ENCODE results near the gene C1orf198. TPM values are rescaled to one million over a fixed set of nuclear protein-coding genes. Genes with fewer than 3 reads are reported as not detected.
A peak's percentile ranks its signal among the peaks of the same experiment; 100 is the strongest.

C1orf198 gene
- total and polyA plus RNA-seq, 4 experiments from 2014 or later = 4.2 to 5.0 (median 4.6) TPM

GRCh38 chr1:230892018-230892491 lies 23.7 kb upstream of the C1orf198 start:
- no peak overlapping the region for H3K27ac Mint-ChIP-seq
- H3K27me3 Mint-ChIP-seq = peaks cover 5 to 18% of the 10 kb centered on the region in 2 donors
- Histone ChIP-seq H3K4me3 (ENCODE audit: low read length in 2 of 2) (no peak overlapping the region), H3K9me3 (ENCODE audit: control insufficient read depth in 1 of 2, low read length in 2 of 2) (no peaks in the 10 kb centered on the region), H3K4me1 (ENCODE audit: insufficient read depth, low read length) (no peaks in the 10 kb centered on the region), H3K27ac (ENCODE audit: low read depth, low read length) (no peak overlapping the region), H3K27me3 (ENCODE audit: insufficient read depth, low read length) (no peaks in the 10 kb centered on the region), H3K36me3 (ENCODE audit: insufficient read depth, low read length) (no peaks in the 10 kb centered on the region)
- ChIA-PET CTCF (ENCODE audit: partially characterized antibody) (no interaction called here), POLR2A (ENCODE audit: partially characterized antibody) (no interaction called here)
- intact Hi-C loops (cut with micrococcal nuclease) = no loop called here
- no peak for DNase-seq
- H3K4me1 Mint-ChIP-seq = no peaks in the 10 kb centered on the region
- H3K4me3 Mint-ChIP-seq = no peak overlapping the region
- H3K9me3 Mint-ChIP-seq = no peaks in the 10 kb centered on the region
- no peaks in the 10 kb centered on the region for H3K36me3 Mint-ChIP-seq

DNA sequence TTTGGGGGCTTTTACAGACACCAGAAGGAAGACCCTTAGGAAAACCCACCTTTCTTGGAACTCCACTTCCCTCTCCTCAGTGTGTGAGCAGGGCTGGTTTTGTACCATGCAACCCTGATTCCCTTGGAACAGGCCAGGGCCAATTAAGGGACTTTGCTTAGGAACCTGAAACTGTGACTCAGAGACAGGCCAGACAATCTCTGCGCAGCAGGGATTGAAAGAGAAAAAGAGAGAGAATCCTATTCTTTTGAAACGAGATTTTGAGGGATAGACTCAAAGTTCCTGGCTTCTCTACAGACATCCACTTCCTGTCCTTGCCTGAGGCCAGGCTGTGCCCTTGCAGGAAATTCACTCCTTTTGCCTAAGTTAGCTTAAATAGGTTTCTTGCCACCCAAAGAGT lies 23.1 kb upstream of the C1orf198 start:
- Histone ChIP-seq H3K27ac (ENCODE audit: low read depth, low read length) (no peak overlapping the region), H3K36me3 (ENCODE audit: insufficient read depth, low read length) (no peaks in the 10 kb centered on the region), H3K4me1 (ENCODE audit: insufficient read depth, low read length) (no peaks in the 10 kb centered on the region), H3K9me3 (ENCODE audit: control insufficient read depth in 1 of 2, low read length in 2 of 2) (no peaks in the 10 kb centered on the region), H3K27me3 (ENCODE audit: insufficient read depth, low read length) (no peaks in the 10 kb centered on the region), H3K4me3 (ENCODE audit: low read length in 2 of 2) (no peak overlapping the region)
- no peak overlapping the region for H3K4me3 Mint-ChIP-seq
- no peaks in the 10 kb centered on the region for H3K9me3 Mint-ChIP-seq
- peaks cover 5 to 18% of the 10 kb centered on the region in 2 donors for H3K27me3 Mint-ChIP-seq
- ChIA-PET CTCF (ENCODE audit: partially characterized antibody) (no interaction called here), POLR2A (ENCODE audit: partially characterized antibody) (no interaction called here)
- H3K36me3 Mint-ChIP-seq = no peaks in the 10 kb centered on the region
- H3K4me1 Mint-ChIP-seq = no peaks in the 10 kb centered on the region
- no peak for DNase-seq
- intact Hi-C loops (cut with micrococcal nuclease) = no loop called here
- no peak overlapping the region for H3K27ac Mint-ChIP-seq

- H3K36me3 ChIP-seq (ENCODE audit: insufficient read depth, low read length) = no peaks in the 10 kb centered on the region
- no peak overlapping the region for H3K27ac ChIP-seq (ENCODE audit: low read depth, low read length)
- no peaks in the 10 kb centered on the region for H3K9me3 ChIP-seq (ENCODE audit: control insufficient read depth in 1 of 2, low read length in 2 of 2)
- Mint-ChIP-seq H3K9me3 (peaks cover 0 to 20% (median 11%) of the 10 kb centered on the region in 8 donors), H3K27ac (no peak overlapping the region), H3K4me1 (no peaks in the 10 kb centered on the region), H3K4me3 (no peak overlapping the region), H3K27me3 (peaks cover 35 to 52% of the 10 kb centered on the region in 2 donors), H3K36me3 (peaks cover 0 to 6% of the 10 kb centered on the region in 2 donors)
- H3K4me3 ChIP-seq (ENCODE audit: low read length in 2 of 2) = no peak overlapping the region
- POLR2A ChIA-PET (ENCODE audit: partially characterized antibody) = no interaction called here
- CTCF ChIA-PET (ENCODE audit: partially characterized antibody) = no interaction called here
- intact Hi-C loops (cut with micrococcal nuclease) = no loop called here
- no peak for DNase-seq
- H3K4me1 ChIP-seq (ENCODE audit: insufficient read depth, low read length) = no peaks in the 10 kb centered on the region
- peaks cover 14% of the 10 kb centered on the region for H3K27me3 ChIP-seq (ENCODE audit: insufficient read depth, low read length)
These were observed 16.3 kb upstream of the C1orf198 start for GRCh38 chr1:230884646-230885045.

GRCh38 chr1:230883967-230884366 lies 15.6 kb upstream of the C1orf198 start:
- Histone ChIP-seq H3K4me3 (ENCODE audit: low read length in 2 of 2) (no peak overlapping the region), H3K27me3 (ENCODE audit: insufficient read depth, low read length) (peaks cover 14% of the 10 kb centered on the region), H3K9me3 (ENCODE audit: control insufficient read depth in 1 of 2, low read length in 2 of 2) (no peaks in the 10 kb centered on the region), H3K36me3 (ENCODE audit: insufficient read depth, low read length) (no peaks in the 10 kb centered on the region), H3K27ac (ENCODE audit: low read depth, low read length) (no peak overlapping the region), H3K4me1 (ENCODE audit: insufficient read depth, low read length) (no peaks in the 10 kb centered on the region)
- no peak for DNase-seq
- Mint-ChIP-seq H3K4me1 (no peaks in the 10 kb centered on the region), H3K4me3 (no peak overlapping the region), H3K36me3 (peaks cover 0 to 6% of the 10 kb centered on the region in 2 donors), H3K27me3 (peaks cover 35 to 48% of the 10 kb centered on the region in 2 donors), H3K9me3 (peaks cover 0 to 20% (median 11%) of the 10 kb centered on the region in 8 donors), H3K27ac (no peak overlapping the region)
- ChIA-PET CTCF (ENCODE audit: partially characterized antibody) (no interaction called here), POLR2A (ENCODE audit: partially characterized antibody) (no interaction called here)
- intact Hi-C loops (cut with micrococcal nuclease) = no loop called here

GRCh38 chr1:230879778-230880177 lies 11.5 kb upstream of the C1orf198 start:
- peaks cover 14% of the 10 kb centered on the region for H3K27me3 ChIP-seq (ENCODE audit: insufficient read depth, low read length)
- peaks cover 0 to 12% (median 5%) of the 10 kb centered on the region in 8 donors for H3K9me3 Mint-ChIP-seq
- intact Hi-C loops (cut with micrococcal nuclease) = no loop called here

GRCh38 chr1:230878591-230878990 lies 10.3 kb upstream of the C1orf198 start:
- DNase-seq = no peak
- Mint-ChIP-seq H3K9me3 (peaks cover 0 to 4% (median 0%) of the 10 kb centered on the region in 8 donors), H3K4me3 (no peak overlapping the region), H3K4me1 (no peaks in the 10 kb centered on the region), H3K27me3 (peaks cover 40% of the 10 kb centered on the region in 2 donors), H3K36me3 (peaks cover 0 to 4% of the 10 kb centered on the region in 2 donors), H3K27ac (no peak overlapping the region)
- intact Hi-C loops (cut with micrococcal nuclease) = no loop called here
- Histone ChIP-seq H3K27me3 (ENCODE audit: insufficient read depth, low read length) (peaks cover 14% of the 10 kb centered on the region), H3K4me1 (ENCODE audit: insufficient read depth, low read length) (no peaks in the 10 kb centered on the region), H3K36me3 (ENCODE audit: insufficient read depth, low read length) (no peaks in the 10 kb centered on the region), H3K9me3 (ENCODE audit: control insufficient read depth in 1 of 2, low read length in 2 of 2) (no peaks in the 10 kb centered on the region), H3K27ac (ENCODE audit: low read depth, low read length) (no peak overlapping the region), H3K4me3 (ENCODE audit: low read length in 2 of 2) (no peak overlapping the region)
- ChIA-PET CTCF (ENCODE audit: partially characterized antibody) (no interaction called here), POLR2A (ENCODE audit: partially characterized antibody) (no interaction called here)

More at GRCh38 chr1:230879778-230880177, 11.5 kb upstream of the C1orf198 start:
- Histone ChIP-seq H3K36me3 (ENCODE audit: insufficient read depth, low read length) (no peaks in the 10 kb centered on the region), H3K9me3 (ENCODE audit: control insufficient read depth in 1 of 2, low read length in 2 of 2) (no peaks in the 10 kb centered on the region), H3K4me3 (ENCODE audit: low read length in 2 of 2) (no peak overlapping the region), H3K4me1 (ENCODE audit: insufficient read depth, low read length) (no peaks in the 10 kb centered on the region), H3K27ac (ENCODE audit: low read depth, low read length) (no peak overlapping the region)
- Mint-ChIP-seq H3K36me3 (peaks cover 0 to 4% of the 10 kb centered on the region in 2 donors), H3K27me3 (peaks cover 39 to 43% of the 10 kb centered on the region in 2 donors), H3K4me1 (no peaks in the 10 kb centered on the region), H3K27ac (no peak overlapping the region), H3K4me3 (peak overlapping the region in 1 of 8 donors; percentile 12)
- ChIA-PET CTCF (ENCODE audit: partially characterized antibody) (no interaction called here), POLR2A (ENCODE audit: partially characterized antibody) (no interaction called here)
- no peak for DNase-seq

DNA sequence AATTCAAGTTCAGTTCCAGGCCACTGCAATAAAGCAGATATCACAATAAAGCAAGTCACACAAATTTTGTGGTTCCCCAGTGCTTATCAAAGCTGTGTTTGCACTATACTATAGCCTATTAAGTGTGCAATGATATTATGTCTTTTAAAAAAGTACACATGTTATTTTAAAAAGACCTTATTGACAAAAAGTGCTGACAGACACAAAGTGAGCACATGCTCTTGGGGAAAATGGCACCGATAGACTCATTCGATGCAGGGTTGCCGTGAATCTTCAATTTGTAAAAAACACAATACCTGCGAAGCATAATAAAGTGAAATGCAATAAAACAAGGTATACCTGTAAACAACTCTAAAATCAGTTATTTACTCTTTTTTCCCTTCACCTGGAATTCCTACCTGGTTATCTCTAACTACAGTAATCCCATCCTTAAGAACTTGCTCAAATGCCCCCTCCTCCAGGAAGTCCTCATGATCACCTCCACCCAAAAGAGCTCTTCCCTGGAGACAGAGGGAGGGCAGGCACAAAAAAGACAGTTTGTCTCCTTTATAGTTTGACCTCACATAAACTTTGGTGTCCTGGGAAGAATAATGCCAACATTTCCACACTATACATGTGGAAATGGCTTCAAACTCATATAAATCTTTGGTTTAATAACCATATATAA lies 9.7 kb upstream of the C1orf198 start:
- CTCF ChIA-PET (ENCODE audit: partially characterized antibody) = no interaction called here
- intact Hi-C loops (cut with micrococcal nuclease) = no loop called here
- DNase-seq = no peak
- Mint-ChIP-seq H3K27me3 (peaks cover 39 to 42% of the 10 kb centered on the region in 2 donors), H3K27ac (no peak overlapping the region), H3K4me1 (no peaks in the 10 kb centered on the region), H3K4me3 (no peak overlapping the region), H3K9me3 (peaks cover 0 to 4% (median 0%) of the 10 kb centered on the region in 8 donors), H3K36me3 (peaks cover 0 to 4% of the 10 kb centered on the region in 2 donors)
- Histone ChIP-seq H3K9me3 (ENCODE audit: control insufficient read depth in 1 of 2, low read length in 2 of 2) (no peaks in the 10 kb centered on the region), H3K27me3 (ENCODE audit: insufficient read depth, low read length) (peaks cover 14% of the 10 kb centered on the region), H3K4me1 (ENCODE audit: insufficient read depth, low read length) (no peaks in the 10 kb centered on the region), H3K36me3 (ENCODE audit: insufficient read depth, low read length) (no peaks in the 10 kb centered on the region), H3K27ac (ENCODE audit: low read depth, low read length) (no peak overlapping the region), H3K4me3 (ENCODE audit: low read length in 2 of 2) (no peak overlapping the region)
- POLR2A ChIA-PET (ENCODE audit: partially characterized antibody) = no interaction called here

All from CD4-positive, alpha-beta memory T cell (primary cell).